Heart right ventricle (tissue), 16 donors: ENCODE results near the gene CPVL. TPM values are rescaled to one million over a fixed set of nuclear protein-coding genes. Genes with fewer than 3 reads are reported as not detected.
A peak's percentile ranks its signal among the peaks of the same experiment; 100 is the strongest.

Experiments used
- ATAC-seq, 8 donors: fragments of 200-7000 bp; cut with Tn5 transposase; one replicate each; pipeline ENCODE4 v1.9.1; 2020; ENCODE audit warnings: mild to moderate bottlenecking in 8 of 8, moderate library complexity in 8 of 8, moderate number of reproducible peaks in 1 of 8
- DNase-seq, 2 donors: peaks; one replicate each; pipeline ENCODE4 v3.0.0-alpha.2; 2020
- H3K27ac ChIP-seq, 10 donors: fragments of 200-600 bp; sonication (generic) in 2 of 10; one replicate each; pipeline versions ENCODE4 v1.5.0 to v1.8.0; 2020 to 2022; ENCODE audit warnings: mild to moderate bottlenecking in 3 of 10
- H3K27me3 ChIP-seq, 7 donors: fragments of 200-600 bp; one replicate each; pipeline ENCODE4 v1.8.0; 2021 to 2022; ENCODE audit warnings: mild to moderate bottlenecking in 2 of 7
- H3K36me3 ChIP-seq, 9 donors: fragments of 200-600 bp; sonication (generic) in 1 of 9; one replicate each; pipeline versions ENCODE4 v1.5.0 to v1.8.0; 2020 to 2022; ENCODE audit warnings: mild to moderate bottlenecking in 2 of 9
- H3K4me1 ChIP-seq, 9 donors: fragments of 200-600 bp; sonication (generic) in 1 of 9; one replicate each; pipeline versions ENCODE4 v1.5.0 to v1.8.0; 2020 to 2022; ENCODE audit warnings: mild to moderate bottlenecking in 4 of 9
- H3K4me3 ChIP-seq, 10 donors: fragments of 200-600 bp; sonication (generic) in 2 of 10; one replicate each; pipeline versions ENCODE4 v1.5.0 to v1.8.0; 2020 to 2022; ENCODE audit warnings: mild to moderate bottlenecking in 7 of 10, moderate library complexity in 2 of 10
- H3K9me3 ChIP-seq, 11 donors: fragments of 200-600 bp in 10 of 11; sonication (generic) in 2 of 11; one replicate each; pipeline versions ENCODE4 v1.5.0 to v1.8.0; 2013 to 2022; ENCODE audit warnings: mild to moderate bottlenecking in 2 of 11, control low read depth in 1 of 11, moderate library complexity in 1 of 11
- WGBS, 2 donors: extraction: QIAGEN DNeasy Blood & Tissue Kit; methylation state at CpG; one replicate each; pipeline ENCODE4 v1.1.7; 2013; ENCODE audit warnings: inconsistent platforms in 1 of 2; 5-methylcytosine and 5-hydroxymethylcytosine counted together
- intact Hi-C, 10 donors: fragments of 100-400 bp; cut with DNase I; formaldehyde crosslinking; loops; one replicate each; pipeline versions ENCODE4 v1.11.1 to v1.14.2; 2022
- polyA plus RNA-seq, 2 donors: library from polyadenylated mRNA; stranded (reverse); fragments of 200-250 nt; gene quantifications; one replicate each; pipeline ENCODE4 v1.2.3, GENCODE V29; 2013
- total RNA-seq, 10 donors: library from RNA; stranded (reverse); fragmentation: NEBNext Ultra II Directional in 3 of 10; extraction: Animal tissue kit (Norgen Biotek cat#: 25700) in 3 of 10; gene quantifications; one replicate each; pipeline versions ENCODE4 v1.2.1 to v1.2.4, GENCODE V29; 2021 to 2023
- TF ChIP-seq, protein P1 (sequence below), 9 donors: fragments of 200-600 bp; sonication (generic) in 2 of 9; IDR thresholded peaks; one replicate each; pipeline versions ENCODE4 v1.5.0 to v1.8.0; 2021 to 2022; ENCODE audit warnings: antibody characterized with exemption in 9 of 9, mild to moderate bottlenecking in 5 of 9, moderate library complexity in 1 of 9
- donor health status: Arrhythmogenic right ventricular cardiomyopathy.
- donor health status: ischemic (EF 13 %, LVEDD 7.1; RV severe dilation, severe dysfunction).
- donor health status: healthy with polysubstance abuse.
- donor health status: DM: no; HTN: yes; CAD: no.
- donor health status: DM: no; HTN: no; CAD: no.
- donor health status: ischemic (EF 25% LVEDD 6.9; RV normal size, moderate dysfunction).
- donor health status: ischemic (EF 25% LVEDD 5.7; RV mildly dilated, moderate dysfunction).
- donor health status: healthy.
- donor health status: DM: yes; HTN: yes; CAD: no.
- donor health status: Ischemic cardiomyopathy.
- donor health status: ischemic (EF 35%, LVEDD 5.7; RV mildly dilated, moderate dysfunction).
- donor health status: nonischemic (EF 11% LVEDD 7.7; RV severe dilation, severe dysfunction).
- donor health status: DM: yes; HTN: yes; CAD: no.
- donor health status: PGD.
- donor health status: ischemic (EF 29% LVEDD 5.4; RV normal size, mild dysfunction).
- donor health status: nonischemic (EF 23%, LVEDD 6.1; RV moderate dilation, normal function).

CPVL gene
- total and polyA plus RNA-seq, 12 donors = 49.4 to 215 (median 93.0) TPM

DNA sequence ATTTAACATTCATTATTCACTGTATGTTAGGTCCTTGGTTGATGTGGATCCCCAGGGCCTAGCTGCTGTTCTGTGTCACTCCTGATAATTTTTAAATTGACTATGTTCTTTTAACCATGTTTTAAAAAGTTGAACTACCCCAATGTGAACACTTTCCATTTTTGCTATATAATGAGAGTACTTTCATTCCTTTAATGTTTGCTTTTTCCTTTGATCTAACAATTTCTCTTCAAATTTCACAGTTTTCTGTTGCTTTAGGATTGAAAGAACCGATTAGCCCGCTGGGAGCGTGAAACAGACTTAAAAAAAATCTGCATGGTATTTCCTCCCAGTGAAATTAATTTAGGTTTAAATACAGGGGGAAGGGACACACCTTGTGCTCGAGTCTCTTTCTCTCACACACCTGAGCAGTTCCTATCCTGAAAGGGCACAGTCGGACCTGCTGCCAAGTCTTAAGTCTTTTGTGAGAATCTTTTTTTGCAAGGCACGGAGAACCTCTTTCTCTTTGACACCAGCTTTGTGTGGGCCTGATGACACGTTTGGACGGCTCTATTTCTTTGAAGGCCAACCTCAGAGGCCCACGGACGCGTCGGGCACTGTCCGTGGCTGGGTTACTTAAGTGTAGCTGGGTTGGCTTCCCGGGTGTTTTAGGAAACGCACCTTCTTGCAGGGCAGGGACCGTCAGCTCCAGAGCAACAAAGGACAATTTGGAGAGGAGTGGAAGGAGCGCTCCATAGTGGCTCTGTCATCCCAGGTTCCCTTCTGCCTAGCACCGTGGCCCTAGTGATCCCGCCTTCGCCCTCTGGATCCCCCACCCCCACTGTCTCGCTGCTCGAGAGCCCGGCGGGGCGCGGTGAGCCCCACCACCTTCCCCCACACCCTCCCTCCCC is 47.2 kb upstream of the CPVL start:
- Histone ChIP-seq H3K36me3 (no peaks in the 10 kb centered on the region), H3K9me3 (no peaks in the 10 kb centered on the region), H3K4me3 (peak overlapping the region in 9 of 10 donors; percentile 52 to 82 (median 75)), H3K27me3 (peaks cover 0 to 49% (median 8%) of the 10 kb centered on the region in 7 donors), H3K4me1 (peaks cover 0 to 42% (median 16%) of the 10 kb centered on the region in 9 donors), H3K27ac (peak overlapping the region in 1 of 10 donors; percentile 61)
- ATAC-seq (peak in 4 of 8 donors; percentile 5 to 23 (median 14)), DNase-seq (no peak)
- intact Hi-C loops = loop anchor here in 8 of 10 donors (5.0 to 10.0 kb wide), 7 partner anchors 79 to 269 kb away; no protein-coding TSS in a partner anchor
- TF ChIP-seq, protein P1, sequence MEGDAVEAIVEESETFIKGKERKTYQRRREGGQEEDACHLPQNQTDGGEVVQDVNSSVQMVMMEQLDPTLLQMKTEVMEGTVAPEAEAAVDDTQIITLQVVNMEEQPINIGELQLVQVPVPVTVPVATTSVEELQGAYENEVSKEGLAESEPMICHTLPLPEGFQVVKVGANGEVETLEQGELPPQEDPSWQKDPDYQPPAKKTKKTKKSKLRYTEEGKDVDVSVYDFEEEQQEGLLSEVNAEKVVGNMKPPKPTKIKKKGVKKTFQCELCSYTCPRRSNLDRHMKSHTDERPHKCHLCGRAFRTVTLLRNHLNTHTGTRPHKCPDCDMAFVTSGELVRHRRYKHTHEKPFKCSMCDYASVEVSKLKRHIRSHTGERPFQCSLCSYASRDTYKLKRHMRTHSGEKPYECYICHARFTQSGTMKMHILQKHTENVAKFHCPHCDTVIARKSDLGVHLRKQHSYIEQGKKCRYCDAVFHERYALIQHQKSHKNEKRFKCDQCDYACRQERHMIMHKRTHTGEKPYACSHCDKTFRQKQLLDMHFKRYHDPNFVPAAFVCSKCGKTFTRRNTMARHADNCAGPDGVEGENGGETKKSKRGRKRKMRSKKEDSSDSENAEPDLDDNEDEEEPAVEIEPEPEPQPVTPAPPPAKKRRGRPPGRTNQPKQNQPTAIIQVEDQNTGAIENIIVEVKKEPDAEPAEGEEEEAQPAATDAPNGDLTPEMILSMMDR (IDR thresholded peaks at IDR 0.05) = no peak
- 37% methylated on average over 26 of the region's 26 CpGs for WGBS, 2 donors

DNA sequence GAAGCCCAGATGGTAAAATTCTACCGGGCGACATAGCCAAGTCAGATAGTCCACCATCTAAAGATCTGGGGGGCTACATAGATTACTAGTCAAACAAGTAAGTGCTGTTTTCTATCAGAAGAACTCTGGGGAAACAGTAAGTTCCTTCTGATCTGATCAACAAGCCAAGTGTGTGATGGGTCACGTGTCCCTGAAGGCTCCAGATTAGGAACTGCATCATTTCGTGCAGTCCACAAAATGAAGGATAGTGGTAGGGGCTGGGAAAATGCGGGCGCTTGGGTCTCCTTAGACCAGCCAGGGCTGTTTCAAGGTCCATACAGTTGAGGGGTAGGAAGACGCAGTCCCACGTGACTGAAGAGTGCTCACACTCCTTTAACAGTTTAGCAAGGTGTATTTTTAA is 46.5 kb upstream of the CPVL start:
- Histone ChIP-seq H3K4me3 (no peak overlapping the region), H3K27me3 (peaks cover 0 to 49% (median 8%) of the 10 kb centered on the region in 7 donors), H3K9me3 (no peaks in the 10 kb centered on the region), H3K27ac (no peak overlapping the region), H3K36me3 (no peaks in the 10 kb centered on the region), H3K4me1 (peaks cover 0 to 42% (median 16%) of the 10 kb centered on the region in 9 donors)
- WGBS, 2 donors = 90 to 94% methylated on average over 8 of the region's 8 CpGs
- TF ChIP-seq, protein P1 (IDR thresholded peaks at IDR 0.05) = no peak
- DNase-seq (no peak), ATAC-seq (no peak)
- intact Hi-C loops = loop anchor here in 8 of 10 donors (5.0 to 10.0 kb wide), 7 partner anchors 78 to 268 kb away; no protein-coding TSS in a partner anchor

DNA sequence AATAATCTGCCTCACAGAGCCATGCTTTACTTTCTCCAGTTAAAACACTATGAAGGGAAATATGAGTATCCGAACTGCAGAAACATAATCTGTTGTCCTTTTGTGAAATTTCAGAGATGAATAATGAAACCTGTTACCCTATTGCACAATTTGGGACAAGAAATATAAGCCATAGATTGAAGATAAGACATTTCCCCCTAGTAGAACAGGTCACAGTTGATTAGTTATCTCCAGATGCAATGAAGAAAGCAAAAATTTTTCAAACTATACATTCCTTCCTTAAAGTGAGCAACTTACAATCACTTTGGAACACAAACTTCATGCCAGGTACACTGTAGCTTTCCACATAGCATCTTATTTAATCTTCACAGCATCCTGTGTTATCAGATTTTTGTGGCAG is 46.0 kb upstream of the CPVL start:
- Histone ChIP-seq H3K4me3 (no peak overlapping the region), H3K27ac (no peak overlapping the region), H3K9me3 (no peaks in the 10 kb centered on the region), H3K27me3 (peaks cover 0 to 49% (median 6%) of the 10 kb centered on the region in 7 donors), H3K4me1 (peaks cover 0 to 42% (median 16%) of the 10 kb centered on the region in 9 donors), H3K36me3 (no peaks in the 10 kb centered on the region)
- TF ChIP-seq, protein P1 (IDR thresholded peaks at IDR 0.05) = no peak
- ATAC-seq (no peak), DNase-seq (no peak)
- 91 to 92% methylated on average over 1 of the region's 1 CpG for WGBS, 2 donors
- intact Hi-C loops = loop anchor here in 8 of 10 donors (5.0 to 10.0 kb wide), 7 partner anchors 78 to 268 kb away; no protein-coding TSS in a partner anchor

DNA sequence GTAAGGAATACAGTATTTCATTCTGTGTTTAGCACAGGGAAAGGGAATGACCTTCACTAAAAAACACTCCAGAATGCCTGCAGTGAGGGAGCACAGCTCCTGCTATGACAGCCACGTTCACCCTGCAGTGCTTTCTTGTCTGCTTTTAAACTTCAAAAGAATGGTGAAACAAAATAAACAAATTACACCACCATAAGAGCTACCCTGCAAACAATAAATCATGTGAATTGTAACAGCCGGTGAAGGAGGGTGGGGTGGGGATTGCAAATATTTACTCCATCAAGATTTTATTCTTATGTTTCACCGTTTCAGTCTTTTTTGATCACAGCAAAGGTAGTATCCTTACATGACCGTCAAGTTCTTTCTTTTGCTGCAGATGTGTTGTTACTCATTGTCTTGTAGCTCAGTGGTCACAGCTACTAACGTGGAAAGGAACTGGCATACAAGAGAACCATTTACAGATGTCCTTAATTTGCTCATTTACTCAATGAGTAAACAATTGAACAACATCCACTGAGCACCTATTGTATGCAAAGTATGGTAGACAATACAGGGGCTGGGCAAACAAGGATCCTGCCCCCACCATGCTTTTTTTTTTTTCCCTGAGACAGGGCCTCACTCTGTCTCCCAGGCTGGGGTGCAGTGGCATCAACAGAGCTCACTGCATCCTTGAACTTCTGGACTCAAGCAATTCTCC is 44.2 kb upstream of the CPVL start:
- TF ChIP-seq, protein P1 (IDR thresholded peaks at IDR 0.05) = no peak
- DNase-seq = no peak
- H3K36me3 ChIP-seq = no peaks in the 10 kb centered on the region
- no peak overlapping the region for H3K27ac ChIP-seq
- peaks cover 0 to 24% (median 5%) of the 10 kb centered on the region in 9 donors for H3K4me1 ChIP-seq
- H3K27me3 ChIP-seq = peaks cover 0 to 34% (median 4%) of the 10 kb centered on the region in 7 donors
- WGBS, 2 donors = 82 to 84% methylated on average over 5 of the region's 5 CpGs
- intact Hi-C loops = loop anchor here in 8 of 10 donors (1.0 to 10.0 kb wide), 9 partner anchors 76 to 266 kb away; no protein-coding TSS in a partner anchor
- H3K4me3 ChIP-seq = no peak overlapping the region
- no peaks in the 10 kb centered on the region for H3K9me3 ChIP-seq
- ATAC-seq = no peak
